Right lobe of liver (tissue), 6 donors: ENCODE results near the gene SCAMP2. TPM values are rescaled to one million over a fixed set of nuclear protein-coding genes. Genes with fewer than 3 reads are reported as not detected.

Experiments
- ATAC-seq, 4 donors: fragments of 200-7000 bp; cut with Tn5 transposase; one replicate each; pipeline ENCODE4 v1.9.1; 2020; ENCODE audit warnings: mild to moderate bottlenecking in 4 of 4, moderate library complexity in 4 of 4
- DNase-seq, 3 donors: peaks; one replicate each; pipeline ENCODE4 v3.0.0-alpha.2; 2020
- H3K27ac ChIP-seq, 3 donors: fragments of 200-600 bp; one replicate each; pipeline ENCODE4 v1.8.0; 2022
- H3K27me3 ChIP-seq, 2 donors: fragments of 200-600 bp; one replicate each; pipeline ENCODE4 v1.8.0; 2022
- H3K36me3 ChIP-seq, 4 donors: fragments of 200-600 bp; sonication (generic) in 1 of 4; one replicate each; pipeline versions ENCODE4 v1.5.1 to v1.8.0; 2017 to 2022; ENCODE audit warnings: control low read depth in 1 of 4
- H3K4me1 ChIP-seq, 4 donors: fragments of 200-600 bp; sonication (generic) in 1 of 4; one replicate each; pipeline versions ENCODE4 v1.5.1 to v1.8.0; 2017 to 2022; ENCODE audit warnings: control low read depth in 1 of 4
- H3K4me3 ChIP-seq, 3 donors: fragments of 200-600 bp; one replicate each; pipeline ENCODE4 v1.8.0; 2022
- H3K9me3 ChIP-seq, 4 donors: fragments of 200-600 bp; sonication (generic) in 1 of 4; one replicate each; pipeline versions ENCODE4 v1.5.1 to v1.8.0; 2017 to 2022; ENCODE audit warnings: control low read depth in 1 of 4
- POLR2A ChIP-seq: fragments of 450-650 bp; IDR thresholded peaks from one replicate; pipeline ENCODE4 v1.6.1; 2017; ENCODE audit warnings: antibody characterized with exemption, mild to moderate bottlenecking
- WGBS: methylation state at CpG from one replicate; pipeline ENCODE4 v1.1.6; 2018; ENCODE audit warnings: low coverage, low lambda C conversion rate; ENCODE audit not compliant: insufficient coverage; ENCODE audit errors: missing lambda C conversion rate; 5-methylcytosine and 5-hydroxymethylcytosine counted together
- intact Hi-C, 2 donors: fragments of 100-400 bp; cut with DNase I; formaldehyde crosslinking; loops; one replicate each; pipeline versions ENCODE4 v1.11.2 to v1.14.1; 2022
- total RNA-seq, 6 experiments: library from RNA; depleted of rRNA in 2 of 6; stranded (reverse); fragments of >200 nt in 2 of 6; fragmentation: NEBNext Ultra II Directional in 3 of 6; extraction: Animal tissue kit (Norgen Biotek cat#: 25700) in 3 of 6; gene quantifications; one replicate each; pipeline versions ENCODE4 v1.1.0 to v1.2.4, GENCODE V29; 2016 to 2023
- TF ChIP-seq, protein P1 (sequence below), 4 donors: fragments of 200-600 bp in 3 of 4; fragments of 450-650 bp in 1 of 4; IDR thresholded peaks; one replicate each; pipeline versions ENCODE4 v1.5.1 to v1.8.0; 2016 to 2022; ENCODE audit warnings: antibody characterized with exemption in 4 of 4, mild to moderate bottlenecking in 2 of 4
- donor health status: DM: no; HTN: yes; CAD: no.
- donor health status: DM: no; HTN: no; CAD: no.
- donor health status: DM: no; HTN: no; CAD: no.
- donor health status: DM: no; HTN: yes; CAD: no.
- donor health status: DM: no; HTN: yes; CAD: no.

The SCAMP2 gene
- total RNA-seq, 6 experiments from 2014 or later = 33.9 to 45.9 (median 41.7) TPM

DNA sequence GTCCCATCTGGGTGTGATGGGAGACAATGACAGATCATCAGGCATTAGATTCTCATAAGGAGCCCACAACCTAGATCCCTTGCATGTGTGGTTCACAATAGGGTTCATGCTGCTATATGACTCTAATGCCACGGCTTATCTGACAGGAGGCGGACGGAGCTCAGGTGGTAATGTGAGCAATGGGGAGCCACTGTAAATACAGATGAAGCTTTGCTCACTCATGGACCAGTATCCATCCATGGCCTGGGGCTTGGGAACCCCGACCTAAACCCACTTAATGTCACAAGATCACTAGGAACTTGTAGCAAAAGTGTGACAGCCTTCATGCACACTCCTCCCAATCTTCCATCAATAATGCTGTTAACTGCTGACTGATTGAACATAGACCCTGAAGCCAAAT, 35.5 kb upstream of the SCAMP2 start:
- H3K36me3 ChIP-seq = peaks cover 0 to 34% (median 6%) of the 10 kb centered on the region in 4 donors
- ATAC-seq (no peak), DNase-seq (no peak)
- no peak for TF ChIP-seq POLR2A
- TF ChIP-seq, protein P1, sequence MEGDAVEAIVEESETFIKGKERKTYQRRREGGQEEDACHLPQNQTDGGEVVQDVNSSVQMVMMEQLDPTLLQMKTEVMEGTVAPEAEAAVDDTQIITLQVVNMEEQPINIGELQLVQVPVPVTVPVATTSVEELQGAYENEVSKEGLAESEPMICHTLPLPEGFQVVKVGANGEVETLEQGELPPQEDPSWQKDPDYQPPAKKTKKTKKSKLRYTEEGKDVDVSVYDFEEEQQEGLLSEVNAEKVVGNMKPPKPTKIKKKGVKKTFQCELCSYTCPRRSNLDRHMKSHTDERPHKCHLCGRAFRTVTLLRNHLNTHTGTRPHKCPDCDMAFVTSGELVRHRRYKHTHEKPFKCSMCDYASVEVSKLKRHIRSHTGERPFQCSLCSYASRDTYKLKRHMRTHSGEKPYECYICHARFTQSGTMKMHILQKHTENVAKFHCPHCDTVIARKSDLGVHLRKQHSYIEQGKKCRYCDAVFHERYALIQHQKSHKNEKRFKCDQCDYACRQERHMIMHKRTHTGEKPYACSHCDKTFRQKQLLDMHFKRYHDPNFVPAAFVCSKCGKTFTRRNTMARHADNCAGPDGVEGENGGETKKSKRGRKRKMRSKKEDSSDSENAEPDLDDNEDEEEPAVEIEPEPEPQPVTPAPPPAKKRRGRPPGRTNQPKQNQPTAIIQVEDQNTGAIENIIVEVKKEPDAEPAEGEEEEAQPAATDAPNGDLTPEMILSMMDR (IDR thresholded peaks at IDR 0.05) = no peak
- peaks cover 0 to 18% (median 5%) of the 10 kb centered on the region in 4 donors for H3K4me1 ChIP-seq
- no peaks in the 10 kb centered on the region for H3K27me3 ChIP-seq
- no peaks in the 10 kb centered on the region for H3K9me3 ChIP-seq
- no peak overlapping the region for H3K4me3 ChIP-seq
- intact Hi-C loops = no loop called here
- no peak overlapping the region for H3K27ac ChIP-seq
- 100% methylated on average over 3 of the region's 4 CpGs for WGBS

DNA sequence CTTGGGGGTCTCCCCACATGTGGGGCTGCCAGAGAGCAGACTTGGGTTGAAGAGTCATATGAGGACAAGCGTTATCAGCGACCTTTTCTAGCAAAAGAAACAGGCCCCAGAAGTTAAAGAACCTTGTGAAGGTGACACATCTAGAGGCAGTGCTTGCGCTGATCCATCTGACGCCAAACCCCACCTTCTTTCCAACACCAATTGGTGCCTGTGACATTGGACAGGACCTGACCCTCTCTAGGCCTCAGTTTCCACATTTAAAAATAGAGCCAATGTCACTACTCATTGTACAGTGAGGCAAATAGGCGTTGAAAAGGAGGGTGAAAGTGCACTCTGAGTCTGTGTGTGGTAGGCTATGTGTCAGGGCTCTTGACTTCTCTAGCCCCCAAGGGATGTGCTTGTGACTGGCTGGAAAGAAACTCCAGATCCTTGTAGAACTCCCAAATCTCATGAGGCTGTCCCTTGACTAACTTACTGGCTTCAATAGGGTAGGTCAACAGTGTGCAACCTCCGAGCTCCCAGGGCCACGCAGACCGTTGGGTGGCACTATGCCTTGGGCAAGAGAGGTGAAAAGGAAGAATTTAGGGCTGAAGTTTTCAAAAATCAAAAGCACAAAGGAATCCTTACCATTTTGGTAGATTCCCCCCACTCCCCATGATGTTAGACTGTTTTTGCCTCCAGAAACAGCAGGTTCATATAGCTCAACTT, 34.2 kb upstream of the SCAMP2 start:
- TF ChIP-seq, protein P1 (IDR thresholded peaks at IDR 0.05) = no peak
- TF ChIP-seq POLR2A = no peak
- peak in 1 of 3 donors; percentile 55 for DNase-seq
- Histone ChIP-seq H3K27me3 (no peaks in the 10 kb centered on the region), H3K4me1 (peaks cover 0 to 18% (median 5%) of the 10 kb centered on the region in 4 donors), H3K36me3 (peaks cover 0 to 29% (median 7%) of the 10 kb centered on the region in 4 donors), H3K9me3 (no peaks in the 10 kb centered on the region), H3K27ac (peak overlapping the region; percentile 76 to 90 (median 84)), H3K4me3 (peak overlapping the region; percentile 90 to 96 (median 92))
- 20% methylated on average over 8 of the region's 8 CpGs for WGBS
- intact Hi-C loops = no loop called here
- peak; percentile 11 to 41 (median 33) for ATAC-seq

DNA sequence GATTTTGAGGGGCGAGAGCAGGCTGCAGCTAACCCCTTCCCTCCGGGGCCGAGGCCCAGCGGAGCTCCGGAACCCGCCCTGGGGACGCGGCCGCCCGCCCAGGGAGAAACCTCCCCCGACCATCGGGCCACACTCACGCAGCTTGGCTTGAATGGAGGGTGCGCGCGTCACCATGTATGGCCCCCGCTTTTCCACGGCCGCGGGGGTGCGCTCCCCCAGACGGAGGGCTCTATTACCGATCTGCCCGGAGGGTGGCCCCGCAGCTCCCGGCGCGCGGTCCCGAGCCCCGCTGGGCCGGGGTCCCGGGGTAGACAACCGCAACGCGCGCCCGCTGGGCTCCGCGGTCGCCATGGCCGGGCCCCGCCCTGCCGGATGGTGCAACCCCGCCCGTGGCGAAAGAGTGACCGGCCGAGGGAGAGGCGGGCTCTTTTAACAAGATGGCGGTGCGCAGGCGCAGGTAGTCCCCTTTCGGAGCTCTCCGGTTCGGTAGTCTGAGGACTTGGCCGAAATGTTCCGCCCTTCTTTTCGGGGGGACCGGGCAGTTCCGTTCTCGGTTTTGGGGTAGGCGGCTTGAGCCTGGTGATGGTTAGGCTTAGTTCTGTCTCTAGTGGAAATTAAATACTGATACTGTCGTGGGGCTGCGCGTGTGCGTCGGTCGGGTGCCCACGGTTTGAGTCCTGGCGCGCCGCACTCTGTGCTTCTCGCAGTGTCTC, 33.4 kb upstream of the SCAMP2 start, which contains the start of gene FAM219B:
Gene FAM219B, minus strand, starts transcription at position 402 of the 713 bp plus-strand sequence. Its CDS starts 51 bp downstream, at position 351.
- Histone ChIP-seq H3K27ac (peak within 1 kb of the TSS; percentile 76 to 90 (median 84)), H3K9me3 (no peaks in the 10 kb centered on the region), H3K36me3 (peaks cover 0 to 30% (median 9%) of the 10 kb centered on the region in 4 donors), H3K4me1 (peaks cover 0 to 19% (median 5%) of the 10 kb centered on the region in 4 donors), H3K4me3 (peak within 1 kb of the TSS; percentile 90 to 96 (median 92)), H3K27me3 (no peaks in the 10 kb centered on the region)
- ATAC-seq = peak; percentile 93 to 97 (median 96)
- 0% methylated on average over 15 of the region's 74 CpGs for WGBS
- DNase-seq = peak; percentile 95 to 97 (median 96)
- TF ChIP-seq, protein P1 (IDR thresholded peaks at IDR 0.05) = no peak
- peak; percentile 77 for TF ChIP-seq POLR2A
- intact Hi-C loops = no loop called here

DNA sequence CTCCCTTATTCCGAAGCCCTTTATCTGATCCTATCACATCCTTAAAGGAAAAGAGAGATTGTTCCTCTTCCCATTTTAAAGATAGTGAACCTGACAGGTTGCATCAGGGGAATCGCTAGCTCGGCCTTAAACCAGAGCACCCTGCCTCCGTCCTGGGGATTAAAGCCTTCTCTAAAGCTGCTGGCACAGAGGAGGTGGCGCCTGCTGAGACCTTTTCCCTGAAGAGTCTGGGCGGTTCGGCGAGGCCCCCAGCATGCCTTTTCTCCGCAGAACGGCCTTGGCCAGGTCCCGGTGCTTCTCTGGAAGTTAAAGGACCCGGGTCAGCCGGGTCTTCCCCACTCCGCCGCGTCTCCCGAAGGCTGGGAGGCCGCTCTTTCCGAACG, 32.9 kb upstream of the SCAMP2 start:
- WGBS = 0% methylated on average over 15 of the region's 20 CpGs
- Histone ChIP-seq H3K36me3 (peaks cover 0 to 24% (median 9%) of the 10 kb centered on the region in 4 donors), H3K9me3 (no peaks in the 10 kb centered on the region), H3K4me1 (peaks cover 0 to 24% (median 5%) of the 10 kb centered on the region in 4 donors), H3K27me3 (no peaks in the 10 kb centered on the region), H3K27ac (peak overlapping the region; percentile 76 to 90 (median 84)), H3K4me3 (peak overlapping the region; percentile 90 to 96 (median 92))
- ATAC-seq (peak; percentile 31 to 52 (median 38)), DNase-seq (peak in 1 of 3 donors; percentile 62)
- TF ChIP-seq, protein P1 (IDR thresholded peaks at IDR 0.05) = no peak
- TF ChIP-seq POLR2A = no peak
- intact Hi-C loops = no loop called here
